Activated gamma-delta T cell treated with Interleukin-2 at 50 U/mL for 16 hours (primary cell): ENCODE data around the gene CCDC148.
"Not testable (repeated sequence)": the region's sequence is repeated elsewhere in the genome, so short reads cannot be mapped to it uniquely, and the experiment has no call there.

Experiments used
- DNase-seq: peaks from one replicate; pipeline ENCODE4 v3.0.0-alpha.2; 2020

The CCDC148 gene

GRCh38 chr2:158276619-158277471 lies 179.7 kb downstream of the CCDC148 start:
- no peak for DNase-seq

DNA sequence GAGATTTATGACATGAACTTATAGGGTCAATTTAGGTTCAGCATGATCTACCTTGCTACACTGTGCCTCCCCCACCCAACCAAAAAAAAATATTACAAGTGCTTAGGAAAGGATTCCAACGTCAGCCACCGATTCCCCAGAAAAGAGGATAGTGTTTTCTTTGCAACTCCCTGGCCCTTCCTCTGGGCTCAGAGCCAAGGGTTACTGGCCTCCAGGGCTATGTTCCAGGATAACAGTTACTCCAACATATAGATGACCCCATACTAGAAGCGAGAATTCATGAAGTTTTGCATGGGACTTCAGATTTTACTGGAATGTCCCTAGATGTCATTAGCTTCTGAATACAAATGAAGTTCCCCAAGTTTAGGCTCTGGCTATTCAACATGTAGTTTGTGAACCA lies 182.8 kb downstream of the CCDC148 start:
- DNase-seq: no peak

DNA sequence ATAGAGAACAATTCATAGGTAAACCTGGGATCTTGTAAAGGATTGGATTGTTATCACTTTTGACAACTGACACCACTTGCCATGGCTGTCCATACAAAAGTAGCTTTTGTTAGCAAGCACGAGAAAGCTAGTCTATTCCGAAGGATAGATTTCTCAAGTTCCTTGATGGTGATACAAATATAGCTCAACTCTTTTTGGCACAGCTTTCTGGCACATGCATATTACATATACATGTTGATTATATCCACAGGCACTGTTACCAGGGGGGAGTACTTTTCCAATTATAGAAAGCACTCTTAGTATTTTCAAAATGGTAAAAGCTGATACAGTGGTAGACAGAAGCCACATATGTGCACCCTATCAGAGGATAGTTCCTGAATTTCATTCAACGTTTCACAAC lies 186.0 kb downstream of the CCDC148 start:
- DNase-seq: no peak

DNA sequence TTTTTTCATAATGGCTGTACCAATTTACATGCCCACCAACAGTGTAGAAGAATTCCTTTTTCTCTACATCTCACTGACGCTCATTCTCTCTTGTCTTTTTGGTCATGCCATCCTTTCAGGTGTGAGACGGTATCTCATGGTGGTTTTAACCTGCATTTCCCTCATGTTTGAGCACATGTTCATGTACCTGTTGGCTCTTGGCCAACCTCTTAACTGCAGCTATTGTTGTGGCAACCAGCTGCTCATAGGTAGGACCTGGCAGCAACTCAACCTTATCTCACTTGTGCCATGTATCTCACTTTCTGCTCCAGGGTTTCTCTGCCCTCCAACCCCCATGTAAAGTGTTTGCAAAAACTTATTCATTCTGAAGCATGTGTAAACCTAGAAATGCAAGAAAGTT lies 187.4 kb downstream of the CCDC148 start:
- DNase-seq: no peak

DNA sequence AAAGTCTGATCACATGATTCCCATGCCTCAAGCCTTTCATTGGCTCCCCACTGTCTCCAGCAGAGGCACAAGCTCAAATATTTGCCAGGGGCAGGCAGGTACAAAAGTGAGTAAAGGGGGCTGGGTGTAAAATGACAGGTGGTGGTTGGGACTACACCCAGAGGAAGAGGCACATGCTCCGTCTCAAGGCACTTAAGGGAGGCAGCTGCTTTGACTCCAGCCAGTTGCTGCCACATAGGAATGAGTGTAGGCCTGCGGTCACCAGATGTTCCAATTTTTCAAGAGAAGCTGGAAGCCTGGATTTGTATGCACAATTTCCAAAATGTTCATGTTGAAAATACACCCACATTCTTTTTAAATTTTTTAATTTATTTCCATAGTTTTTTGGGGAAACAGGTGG lies 190.4 kb downstream of the CCDC148 start:
- DNase-seq: no peak

DNA sequence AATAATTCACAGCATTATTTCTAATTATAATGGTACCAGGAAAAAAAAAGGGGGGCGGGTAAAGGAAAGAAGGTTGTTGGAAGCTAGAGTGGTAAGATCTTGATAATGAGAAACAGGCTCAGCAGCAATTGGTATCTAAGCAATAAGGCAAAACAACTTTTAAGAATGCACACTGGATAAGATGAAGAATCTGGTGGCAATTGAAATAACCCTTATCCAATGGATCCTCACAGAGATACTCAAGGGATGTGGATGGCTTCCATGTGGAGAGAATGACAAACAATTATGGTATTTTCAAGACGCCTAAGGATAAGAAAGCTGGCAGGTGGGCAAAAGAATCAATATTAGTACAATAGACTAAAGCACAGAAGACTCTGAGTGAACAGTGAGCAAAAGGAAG lies 201.3 kb downstream of the CCDC148 start:
- no peak for DNase-seq

- no peak for DNase-seq
Observed at GRCh38 chr2:158253170-158253569, 203.4 kb downstream of the CCDC148 start.

DNA sequence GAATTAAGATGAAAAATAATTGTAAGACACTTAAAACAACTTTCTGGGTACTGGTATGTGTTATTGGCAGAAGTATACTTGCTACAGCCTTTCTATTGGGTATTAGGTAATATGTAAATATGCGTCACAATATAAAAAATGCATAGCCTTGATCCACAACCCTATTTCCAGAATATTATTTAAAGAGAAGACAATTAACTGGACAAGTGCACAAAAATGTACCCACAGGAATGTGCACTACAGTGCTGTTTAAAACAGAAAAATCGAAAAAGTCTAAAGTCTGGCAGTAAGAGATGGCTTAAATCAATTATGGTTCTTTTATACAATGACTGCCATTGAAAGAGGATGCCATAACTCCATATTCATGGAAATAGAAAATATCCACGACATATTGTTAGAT lies 205.2 kb downstream of the CCDC148 start:
- DNase-seq: no peak

GRCh38 chr2:158243392-158243791 lies 213.2 kb downstream of the CCDC148 start:
- DNase-seq: no peak

DNA sequence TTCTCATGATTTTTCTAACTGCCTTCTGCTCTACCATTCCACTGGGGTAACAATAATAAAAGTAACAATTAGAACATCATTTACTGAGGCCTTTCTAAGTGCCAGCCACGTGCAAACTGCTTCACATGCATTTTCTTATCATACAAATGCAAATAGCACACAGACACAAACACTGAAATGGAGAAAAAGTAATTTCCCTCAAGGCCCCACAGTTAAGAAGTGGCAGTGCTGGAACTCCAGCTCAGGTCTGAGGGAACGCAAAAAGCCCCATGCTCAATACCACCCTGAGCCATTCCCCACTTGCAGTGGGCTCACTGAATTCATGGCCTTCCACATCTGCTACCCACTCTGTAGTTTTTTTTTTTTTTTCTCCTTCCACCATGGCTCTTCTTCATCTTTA lies 214.3 kb downstream of the CCDC148 start:
- no peak for DNase-seq

GRCh38 chr2:158240975-158241374 lies 215.6 kb downstream of the CCDC148 start:
- DNase-seq: no peak

DNA sequence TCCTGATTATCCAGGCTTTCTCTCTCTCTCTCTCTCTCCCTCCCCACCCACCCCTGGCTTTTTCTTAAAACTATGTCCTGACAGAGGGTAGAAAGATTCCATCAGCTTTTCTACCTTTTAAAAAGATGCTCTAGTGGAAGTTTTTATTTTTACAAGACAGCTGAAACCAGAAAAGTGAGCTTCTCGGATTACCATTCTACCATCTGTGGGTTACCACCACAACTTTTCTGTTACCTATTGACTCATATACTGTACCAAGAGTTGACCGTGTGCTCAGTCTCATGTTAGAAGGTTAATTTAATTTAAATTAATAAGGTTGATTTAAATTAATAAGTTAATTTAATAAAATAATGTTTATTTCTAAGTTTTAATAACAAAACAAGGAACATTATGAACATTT lies 217.3 kb downstream of the CCDC148 start:
- no peak for DNase-seq

GRCh38 chr2:158234497-158234896 lies 222.1 kb downstream of the CCDC148 start:
- DNase-seq: no peak

GRCh38 chr2:158232476-158232875 lies 224.1 kb downstream of the CCDC148 start:
- DNase-seq: no peak

DNA sequence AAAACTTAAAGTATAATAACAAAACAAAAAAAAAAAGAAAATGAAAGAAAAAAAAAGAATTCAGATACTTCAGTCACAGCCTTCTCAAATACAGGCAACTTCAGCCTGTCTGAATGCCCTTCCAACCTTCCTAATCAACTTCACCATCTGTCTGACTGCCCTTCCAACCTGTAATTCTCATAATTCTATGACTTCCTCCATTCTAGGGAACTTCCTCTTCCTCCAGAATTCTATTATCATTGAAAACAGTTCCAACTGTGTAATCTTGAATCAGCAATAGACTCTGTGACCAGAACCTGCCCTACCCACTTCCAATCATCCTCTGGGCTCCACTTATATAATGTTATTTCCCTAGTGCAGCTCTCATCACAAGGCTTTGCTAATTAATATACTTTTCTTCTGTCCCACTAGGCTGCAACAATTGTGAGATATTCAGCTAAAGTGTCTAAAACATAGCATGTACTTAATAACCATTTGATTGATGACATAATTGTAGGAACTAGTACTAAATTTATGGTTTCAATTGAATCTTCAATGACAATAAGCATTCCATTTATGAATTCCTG lies 227.5 kb downstream of the CCDC148 start:
- DNase-seq: no peak

DNA sequence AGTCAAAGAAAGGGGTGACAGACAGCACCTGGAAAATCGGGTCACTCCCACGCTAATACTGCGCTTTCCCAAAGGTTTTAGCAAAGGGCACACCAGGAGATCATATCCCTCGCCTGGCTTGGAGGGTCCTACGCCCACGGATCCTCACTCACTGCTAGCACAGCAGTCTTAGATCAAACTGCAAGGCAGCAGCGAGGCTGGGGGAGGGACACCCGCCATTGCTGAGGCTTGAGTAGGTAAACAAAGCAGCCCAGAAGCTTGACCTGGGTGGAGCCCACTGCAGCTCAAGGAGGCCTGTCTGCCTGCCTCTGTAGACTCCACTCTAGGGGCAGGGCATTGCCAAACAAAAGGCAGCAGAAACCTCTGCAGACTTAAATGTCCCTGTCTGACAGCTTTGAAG lies 233.5 kb downstream of the CCDC148 start:
- DNase-seq: not testable (repeated sequence)

DNA sequence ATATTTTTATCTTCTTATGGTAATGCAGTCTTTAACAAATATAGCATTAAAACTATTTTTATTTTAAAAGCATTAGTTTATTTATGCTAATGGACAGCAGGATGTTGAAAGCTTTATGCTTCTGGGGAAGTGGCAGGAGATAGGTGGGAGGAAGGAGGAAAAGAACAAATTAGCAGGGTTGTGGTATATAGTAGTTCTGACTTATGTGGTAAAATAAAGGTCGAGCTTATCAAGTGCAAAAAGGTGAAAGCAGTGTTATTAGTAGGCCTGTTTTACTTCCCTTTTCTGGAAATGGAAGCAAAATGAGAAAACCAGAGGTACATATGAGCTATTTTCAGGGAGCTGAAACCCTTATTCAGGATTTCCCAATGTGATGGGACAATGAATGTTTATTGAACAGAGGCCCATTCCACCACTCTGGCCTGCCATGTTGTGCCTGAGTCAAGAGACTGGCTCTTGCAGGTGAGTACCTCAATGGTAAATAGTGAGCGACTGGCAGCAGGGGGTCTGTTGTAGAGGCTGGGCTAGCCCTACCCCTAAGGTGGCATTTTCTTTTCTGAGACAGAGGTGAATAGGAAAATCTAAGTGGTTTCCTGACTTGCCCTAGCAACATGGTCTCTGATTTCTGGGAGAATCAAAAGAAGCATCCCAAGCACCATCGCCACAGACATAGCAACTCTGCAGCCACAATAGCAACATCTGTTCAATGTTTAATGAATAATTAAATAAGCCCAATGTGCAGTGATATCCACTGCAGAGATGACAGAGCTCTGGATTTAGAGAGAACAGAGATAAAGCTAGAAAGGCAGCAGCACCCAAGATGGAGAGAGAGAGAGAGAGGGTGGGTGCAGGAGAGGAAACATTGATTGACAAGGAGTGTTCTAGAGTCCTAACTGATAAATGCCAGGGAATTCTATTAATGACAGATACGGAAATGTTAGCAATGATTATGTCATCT lies 235.2 kb downstream of the CCDC148 start:
- no peak for DNase-seq

DNA sequence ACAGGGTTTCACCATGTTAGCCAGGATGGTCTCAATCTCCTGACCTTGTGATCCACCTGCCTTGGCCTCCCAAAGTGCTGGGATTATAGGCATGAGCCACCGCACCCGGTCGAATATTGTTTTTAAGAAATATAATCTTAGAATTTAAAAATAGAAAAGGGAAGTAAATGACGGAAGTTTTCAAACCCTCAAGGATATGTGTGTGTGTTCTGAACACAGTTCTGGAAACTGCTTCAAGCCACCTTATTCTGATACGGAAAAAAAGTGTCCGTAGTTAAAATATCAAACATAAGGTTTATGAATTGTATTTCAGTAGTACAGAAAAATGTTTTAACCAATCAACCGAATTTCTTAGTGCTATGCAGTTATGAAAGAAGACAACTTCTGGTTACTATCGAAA lies 239.0 kb downstream of the CCDC148 start:
- no peak for DNase-seq

DNA sequence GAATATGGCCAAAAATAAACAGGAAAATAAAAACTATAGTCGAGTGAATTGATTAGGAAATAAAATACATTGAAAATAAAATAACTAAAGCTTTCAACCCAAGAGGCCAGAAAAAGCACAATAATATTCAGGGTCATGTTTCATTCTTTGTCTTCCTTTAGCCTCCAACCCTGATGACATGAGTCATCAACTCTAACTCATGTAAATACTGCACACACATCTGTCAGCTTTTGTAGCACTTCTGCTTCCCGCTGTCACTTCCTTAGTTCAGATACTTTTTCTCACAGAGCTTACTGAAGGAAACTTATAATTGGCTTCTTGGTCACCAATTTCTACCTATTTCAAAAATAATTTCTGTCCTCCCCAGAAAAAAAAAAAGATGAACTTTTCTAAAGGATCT lies 242.1 kb downstream of the CCDC148 start:
- no peak for DNase-seq

GRCh38 chr2:158213773-158214172 lies 242.8 kb downstream of the CCDC148 start:
- DNase-seq: no peak

GRCh38 chr2:158212301-158212700 lies 244.3 kb downstream of the CCDC148 start:
- DNase-seq: no peak

DNA sequence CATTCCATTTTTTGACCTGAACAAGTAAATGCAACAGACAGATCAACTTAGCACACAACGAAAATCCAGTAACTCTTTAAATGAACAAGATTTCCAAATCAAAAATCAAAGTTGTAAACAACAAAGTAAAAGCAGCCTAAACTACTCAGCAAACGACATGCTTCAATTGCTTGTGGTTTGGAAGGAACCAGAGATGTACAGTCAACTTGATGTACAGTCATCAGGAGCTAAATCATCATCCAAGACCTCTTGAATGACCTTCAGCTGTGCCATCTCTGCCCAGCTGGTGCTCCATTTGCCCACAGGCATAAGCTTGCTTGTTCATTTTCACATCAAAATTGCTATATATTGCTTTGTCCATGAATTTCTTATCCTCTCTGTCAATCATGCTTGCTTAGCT lies 245.1 kb downstream of the CCDC148 start:
- DNase-seq: no peak

DNA sequence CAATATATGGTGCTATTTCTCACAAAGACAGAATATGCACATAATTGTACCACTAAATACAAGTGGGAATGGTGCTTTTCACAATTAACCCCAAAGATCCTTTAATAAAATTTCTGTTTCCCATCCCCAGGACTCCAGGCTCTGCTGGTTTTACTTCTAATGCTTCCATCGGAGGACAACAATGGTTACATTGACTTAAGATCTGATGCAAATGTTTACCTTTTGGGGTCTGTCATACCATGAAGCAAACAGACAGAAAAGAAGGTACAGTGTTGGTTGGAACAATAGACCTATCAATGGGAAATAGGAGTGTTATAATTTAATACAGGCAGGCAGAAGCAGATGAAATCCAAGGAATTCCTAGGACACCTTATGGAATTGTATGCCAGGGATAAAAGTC lies 249.2 kb downstream of the CCDC148 start:
- no peak for DNase-seq

DNA sequence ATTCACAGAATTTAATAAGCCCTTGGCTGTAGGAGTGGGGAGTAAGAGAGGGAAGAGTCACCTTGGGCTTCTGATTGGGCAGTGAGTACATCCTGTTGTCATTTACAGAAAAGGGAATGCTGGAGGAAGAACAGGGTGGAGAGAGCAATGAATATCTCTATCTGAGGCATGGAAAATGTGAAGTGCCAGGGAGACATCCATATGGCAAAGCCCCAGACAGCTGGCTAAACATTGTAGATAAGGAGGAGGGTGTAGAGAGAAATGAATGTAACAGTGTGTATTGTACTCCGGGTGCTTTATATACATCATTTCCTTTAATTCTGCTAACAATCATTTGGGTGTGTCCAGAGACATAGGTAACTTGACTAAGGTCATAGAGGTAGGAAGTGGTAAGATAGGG lies 251.3 kb downstream of the CCDC148 start:
- DNase-seq: no peak
